ENCODE data around the gene SPAG16.

The SPAG16 gene

DNA sequence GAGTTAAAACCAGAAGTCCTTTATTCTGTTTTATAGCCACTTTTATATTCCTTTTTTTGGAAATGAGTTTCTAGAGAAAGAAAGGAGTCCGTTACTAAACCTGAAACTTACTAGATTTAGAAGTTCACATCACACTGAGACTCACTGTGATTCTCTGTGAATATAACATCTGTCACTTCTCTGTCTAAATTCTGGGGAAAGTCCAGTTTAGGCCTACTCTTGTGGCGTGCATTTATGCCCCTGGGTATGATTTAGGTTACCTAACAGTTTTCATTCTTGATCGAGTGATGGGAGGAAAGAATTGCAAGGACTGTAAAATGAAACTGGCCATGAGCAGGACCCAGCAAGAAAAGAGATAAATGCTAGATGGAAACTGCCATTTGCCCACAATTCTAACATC lies 449.6 kb downstream of the SPAG16 start:
- Histone ChIP-seq H3K4me3 (IDR thresholded peaks at IDR 0.05; ENCODE audit: insufficient read depth, low read depth, low read length) (no peak overlapping the region), H3K9ac (no peak overlapping the region), H3K79me2 (ENCODE audit: insufficient read depth, low read depth) (no peaks in the 10 kb centered on the region), H3K4me2 (no peak overlapping the region), H4K20me1 (ENCODE audit: insufficient read depth) (no peaks in the 10 kb centered on the region), H2AFZ (ENCODE audit: low read depth) (no peak overlapping the region), H3K36me3 (ENCODE audit: insufficient read depth) (no peaks in the 10 kb centered on the region), H3K27me3 (ENCODE audit: insufficient read depth, low read depth) (no peaks in the 10 kb centered on the region), H3K27ac (no peak overlapping the region), H3K4me1 (ENCODE audit: low read depth, poor library complexity, severe bottlenecking) (no peaks in the 10 kb centered on the region)
- TF ChIP-seq CTCF (conservative IDR thresholded peaks at IDR 0.05; ENCODE audit: low read depth, low read length), result no peak

DNA sequence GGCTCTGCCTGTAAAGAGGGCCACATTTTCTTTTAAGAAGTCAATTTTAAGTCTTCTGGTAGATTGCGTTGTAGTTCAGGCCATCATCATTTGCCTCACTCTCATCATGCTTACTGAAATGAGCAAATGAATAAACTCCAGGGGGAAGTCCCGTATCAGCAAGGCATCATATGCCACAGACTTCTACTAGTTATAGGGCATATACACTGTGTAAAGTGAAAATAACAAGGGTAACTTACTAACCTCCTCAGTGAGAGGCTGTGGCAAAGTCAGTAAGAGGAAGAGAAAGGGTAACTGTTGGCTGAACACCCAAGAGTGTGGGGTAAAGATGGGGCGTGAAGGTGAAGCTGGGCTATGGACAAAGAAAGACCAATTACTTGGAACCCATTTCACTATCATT lies 456.2 kb downstream of the SPAG16 start:
- no peak overlapping the region for H3K4me3 ChIP-seq (IDR thresholded peaks at IDR 0.05; ENCODE audit: insufficient read depth, low read depth, low read length)
- H2AFZ ChIP-seq (ENCODE audit: low read depth), result no peak overlapping the region

DNA sequence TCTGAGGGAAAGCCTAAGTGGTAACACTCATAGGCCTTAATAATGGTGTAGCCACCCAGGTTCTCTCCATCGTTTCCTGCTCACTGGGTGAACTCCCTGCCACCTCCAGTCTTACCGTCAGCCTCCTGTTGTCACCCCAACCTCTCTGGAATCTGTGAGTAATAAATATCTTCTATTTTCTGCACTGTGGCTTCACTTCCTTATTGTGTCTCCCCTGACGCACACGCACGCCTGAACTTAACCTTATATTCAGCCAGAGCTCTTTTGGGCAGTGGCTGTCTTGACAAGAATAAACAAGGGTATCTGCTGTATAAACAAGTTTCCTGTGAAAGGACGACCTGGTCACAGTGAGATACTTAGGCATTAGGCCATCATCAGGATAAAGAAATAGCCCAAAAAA lies 467.2 kb downstream of the SPAG16 start:
- Histone ChIP-seq H3K4me2 (no peak overlapping the region), H3K4me3 (IDR thresholded peaks at IDR 0.05; ENCODE audit: insufficient read depth, low read depth, low read length) (no peak overlapping the region), H3K36me3 (ENCODE audit: insufficient read depth) (no peaks in the 10 kb centered on the region), H3K27ac (no peak overlapping the region), H3K79me2 (ENCODE audit: insufficient read depth, low read depth) (no peaks in the 10 kb centered on the region), H4K20me1 (ENCODE audit: insufficient read depth) (no peaks in the 10 kb centered on the region), H3K9ac (no peak overlapping the region), H3K27me3 (ENCODE audit: insufficient read depth, low read depth) (no peaks in the 10 kb centered on the region), H3K4me1 (ENCODE audit: low read depth, poor library complexity, severe bottlenecking) (no peaks in the 10 kb centered on the region), H2AFZ (ENCODE audit: low read depth) (no peak overlapping the region)
- TF ChIP-seq CTCF (conservative IDR thresholded peaks at IDR 0.05; ENCODE audit: low read depth, low read length), result no peak

More for the DNA sequence above, 456.2 kb downstream of the SPAG16 start:
- Histone ChIP-seq H3K27ac (no peak overlapping the region), H4K20me1 (ENCODE audit: insufficient read depth) (no peaks in the 10 kb centered on the region), H3K27me3 (ENCODE audit: insufficient read depth, low read depth) (no peaks in the 10 kb centered on the region), H3K79me2 (ENCODE audit: insufficient read depth, low read depth) (no peaks in the 10 kb centered on the region), H3K4me1 (ENCODE audit: low read depth, poor library complexity, severe bottlenecking) (no peaks in the 10 kb centered on the region), H3K9ac (no peak overlapping the region), H3K36me3 (ENCODE audit: insufficient read depth) (no peaks in the 10 kb centered on the region), H3K4me2 (no peak overlapping the region)
- no peak for TF ChIP-seq CTCF (conservative IDR thresholded peaks at IDR 0.05; ENCODE audit: low read depth, low read length)

GRCh38 chr2:213752575-213752974 lies 468.3 kb downstream of the SPAG16 start:
- H3K36me3 ChIP-seq (ENCODE audit: insufficient read depth), result no peaks in the 10 kb centered on the region
- H2AFZ ChIP-seq (ENCODE audit: low read depth), result no peak overlapping the region
- TF ChIP-seq CTCF (conservative IDR thresholded peaks at IDR 0.05; ENCODE audit: low read depth, low read length), result no peak
- no peaks in the 10 kb centered on the region for H3K4me1 ChIP-seq (ENCODE audit: low read depth, poor library complexity, severe bottlenecking)
- no peak overlapping the region for H3K4me2 ChIP-seq
- no peak overlapping the region for H3K4me3 ChIP-seq (IDR thresholded peaks at IDR 0.05; ENCODE audit: insufficient read depth, low read depth, low read length)
- no peaks in the 10 kb centered on the region for H4K20me1 ChIP-seq (ENCODE audit: insufficient read depth)
- no peaks in the 10 kb centered on the region for H3K27me3 ChIP-seq (ENCODE audit: insufficient read depth, low read depth)
- H3K27ac ChIP-seq, result no peak overlapping the region
- H3K9ac ChIP-seq, result no peak overlapping the region
- no peaks in the 10 kb centered on the region for H3K79me2 ChIP-seq (ENCODE audit: insufficient read depth, low read depth)

All from KMS-11 (cell line).